NCI-H69 (cell line): ENCODE measurements around the gene RNGTT.
A peak's percentile ranks its signal among the peaks of the same experiment; 100 is the strongest.
"Not testable (repeated sequence)": the region's sequence is repeated elsewhere in the genome, so short reads cannot be mapped to it uniquely, and the experiment has no call there.

Source experiments
- DNase-seq: peaks from one replicate; lab custom pipeline; 2025; lab: John Stamatoyannopoulos, UW

RNGTT gene

DNA sequence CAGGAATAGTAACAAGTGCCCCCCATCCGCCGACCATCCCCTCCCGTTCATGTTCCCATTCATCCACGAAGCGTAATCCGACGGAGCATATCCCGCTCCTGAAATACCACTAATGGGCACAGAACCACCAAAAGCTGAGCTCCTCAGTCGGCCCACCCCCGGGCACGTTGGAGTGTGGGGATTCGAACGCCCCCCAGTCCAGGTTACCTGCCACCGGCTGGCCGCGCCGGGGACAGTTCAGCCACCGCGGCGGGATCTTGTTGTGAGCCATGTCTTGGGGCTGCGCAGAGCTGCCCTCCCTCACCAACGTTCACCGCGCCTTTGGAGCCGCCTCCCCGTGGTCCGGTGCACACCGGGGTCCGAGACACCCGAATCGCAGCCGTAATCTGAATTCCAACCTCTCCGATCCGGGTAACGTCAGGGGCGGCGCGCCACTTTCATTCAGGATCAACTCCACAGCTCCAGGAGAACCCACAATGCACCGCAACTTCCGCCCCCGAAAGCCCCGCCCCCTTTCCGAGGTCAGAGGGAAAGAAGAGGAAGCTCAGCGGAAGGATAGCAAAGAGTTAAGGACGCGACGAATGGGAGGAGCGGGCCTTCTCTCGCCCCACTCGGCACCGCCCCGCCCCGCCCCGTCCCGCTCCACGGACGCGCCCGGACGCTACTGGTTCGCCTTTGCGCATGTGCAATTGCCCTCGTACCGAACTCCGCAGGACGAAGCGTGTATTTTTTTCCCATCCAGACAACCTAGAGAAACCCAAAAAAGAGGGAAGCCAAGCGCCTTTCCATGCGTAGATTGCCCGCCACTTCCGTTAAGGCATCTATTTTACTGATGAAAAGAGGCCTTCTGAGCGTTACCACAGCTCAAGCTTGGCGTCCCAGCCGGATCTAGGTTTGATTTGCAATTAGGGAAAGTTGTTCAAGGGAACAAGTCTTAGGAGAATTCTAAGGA, at the start of gene RNGTT:
TSS of gene RNGTT (minus strand) at position 480 of the 952 bp plus-strand sequence. CDS start at position 271, 209 bp downstream.
- DNase-seq, result peak; percentile 99

DNA sequence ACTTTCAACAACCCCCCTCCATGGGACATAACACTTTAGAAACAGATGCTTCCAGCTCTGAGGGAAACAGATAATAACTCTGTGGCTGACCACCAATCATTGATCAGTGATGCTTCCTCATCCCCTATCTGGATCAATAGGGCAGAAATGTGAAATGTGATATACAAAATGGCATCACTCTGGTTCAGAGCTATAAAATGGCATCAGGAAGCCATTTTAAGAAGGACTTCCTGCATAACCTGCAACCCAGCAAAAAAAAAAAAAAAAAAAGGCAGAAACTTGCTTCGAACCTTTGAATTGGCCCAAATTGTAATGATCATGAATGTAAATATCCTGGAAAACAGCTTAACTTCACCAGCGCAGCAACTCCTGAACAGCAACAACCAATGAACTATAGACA, 48.0 kb upstream of the RNGTT start:
- no peak for DNase-seq

DNA sequence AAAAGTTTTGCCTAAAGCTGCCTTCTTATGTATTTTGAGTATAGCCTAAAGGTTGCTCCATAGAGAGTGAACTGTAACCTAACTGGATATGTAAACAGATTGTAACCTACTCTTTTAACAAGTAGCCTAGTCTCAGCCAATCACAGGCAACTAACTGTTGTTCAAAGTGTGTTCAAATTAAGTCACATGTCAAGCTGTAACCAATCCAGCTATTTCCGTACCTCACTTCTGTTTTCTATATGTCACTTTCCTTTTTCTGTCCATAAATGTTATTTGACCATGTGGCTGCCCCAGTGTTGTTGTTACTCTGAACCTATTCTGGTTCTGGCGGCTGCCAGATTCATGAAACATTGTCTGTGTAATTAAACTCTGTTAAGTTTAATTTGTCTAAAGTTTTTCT, 47.4 kb upstream of the RNGTT start:
- no peak for DNase-seq

DNA sequence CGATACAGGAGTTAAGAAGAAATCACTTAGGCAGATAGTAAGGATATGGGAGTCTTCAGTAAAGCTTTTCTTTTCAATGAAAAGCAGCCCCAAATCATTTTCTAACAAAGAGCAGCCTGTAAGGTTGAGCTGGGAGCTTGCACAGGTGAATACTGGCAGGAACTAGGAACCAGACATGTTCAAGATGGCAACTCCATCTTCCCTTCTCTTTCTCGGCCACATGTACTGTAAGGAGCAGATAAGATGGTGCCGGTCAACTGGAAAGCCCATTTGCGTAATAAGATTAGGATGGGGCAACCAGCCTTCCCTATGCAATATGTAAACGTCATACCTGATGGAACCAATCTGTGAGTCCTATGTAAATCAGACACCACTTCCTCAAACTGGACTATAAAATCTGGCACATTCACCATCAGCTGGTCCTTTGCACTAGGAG, 46.2 kb upstream of the RNGTT start:
- DNase-seq, result no peak

DNA sequence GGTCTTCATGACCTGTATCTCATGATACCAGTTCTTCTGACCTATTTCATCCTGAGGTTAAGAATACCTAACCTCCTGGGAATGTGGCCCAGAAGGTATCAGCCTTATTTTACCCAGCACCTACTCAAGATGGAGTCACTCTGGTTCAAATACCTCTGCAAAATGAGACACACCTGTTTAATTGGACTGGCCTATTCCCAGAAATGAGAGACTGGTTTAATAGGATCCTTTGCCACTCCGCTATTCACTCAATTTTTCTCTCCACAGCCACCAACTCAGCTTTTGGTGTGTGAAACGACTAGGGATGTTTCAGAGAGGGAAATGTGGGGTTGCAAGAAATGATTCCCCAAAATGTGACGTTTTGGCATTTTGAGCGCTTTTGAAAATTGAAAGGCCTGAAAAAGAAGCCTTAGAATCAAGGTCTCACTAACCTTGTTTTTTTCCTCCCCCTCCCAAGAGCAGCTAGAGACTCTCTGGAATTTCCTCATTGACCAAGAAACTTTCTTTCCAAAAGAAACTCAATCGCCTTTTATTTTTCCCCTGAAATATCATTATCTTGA, 45.5 kb upstream of the RNGTT start:
- no peak for DNase-seq

DNA sequence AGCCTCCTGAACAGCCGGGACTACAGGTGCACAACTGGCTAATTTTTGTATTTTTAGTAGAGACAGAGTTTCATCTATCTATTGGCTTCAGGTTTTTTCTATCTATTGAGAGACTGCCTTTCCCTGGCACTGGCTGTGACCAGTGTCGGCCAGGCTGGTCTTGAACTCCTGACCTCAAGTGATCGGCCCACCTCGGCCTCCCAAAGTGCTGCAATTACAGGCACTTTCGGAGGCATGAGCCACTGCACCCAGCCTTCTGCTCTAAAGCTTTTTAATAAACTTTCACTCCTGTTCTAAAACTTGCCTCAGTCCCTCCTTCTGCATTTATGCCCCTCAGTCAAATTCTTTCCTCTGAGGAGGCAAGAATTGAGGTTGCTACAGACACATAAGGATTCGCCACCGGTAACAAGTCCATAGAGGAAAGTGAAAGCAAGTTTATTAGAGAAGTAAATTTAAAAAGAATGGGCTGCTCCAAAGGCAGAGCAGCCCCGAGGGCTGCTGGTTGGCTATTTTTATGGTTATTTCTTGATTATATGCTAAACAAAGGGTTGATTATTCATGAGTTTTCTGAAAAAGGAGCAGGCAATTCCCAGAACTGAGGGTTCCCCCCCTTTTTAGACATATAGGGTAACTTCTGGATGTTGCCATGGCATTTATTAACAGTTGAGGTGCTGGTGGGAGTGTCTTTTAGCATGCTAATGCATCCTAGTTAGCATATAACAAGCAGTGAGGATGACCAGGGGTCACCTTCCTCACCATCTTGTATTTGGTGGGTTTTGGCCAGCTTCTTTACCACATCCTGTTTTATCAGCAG, 44.8 kb upstream of the RNGTT start:
- DNase-seq, result no peak

DNA sequence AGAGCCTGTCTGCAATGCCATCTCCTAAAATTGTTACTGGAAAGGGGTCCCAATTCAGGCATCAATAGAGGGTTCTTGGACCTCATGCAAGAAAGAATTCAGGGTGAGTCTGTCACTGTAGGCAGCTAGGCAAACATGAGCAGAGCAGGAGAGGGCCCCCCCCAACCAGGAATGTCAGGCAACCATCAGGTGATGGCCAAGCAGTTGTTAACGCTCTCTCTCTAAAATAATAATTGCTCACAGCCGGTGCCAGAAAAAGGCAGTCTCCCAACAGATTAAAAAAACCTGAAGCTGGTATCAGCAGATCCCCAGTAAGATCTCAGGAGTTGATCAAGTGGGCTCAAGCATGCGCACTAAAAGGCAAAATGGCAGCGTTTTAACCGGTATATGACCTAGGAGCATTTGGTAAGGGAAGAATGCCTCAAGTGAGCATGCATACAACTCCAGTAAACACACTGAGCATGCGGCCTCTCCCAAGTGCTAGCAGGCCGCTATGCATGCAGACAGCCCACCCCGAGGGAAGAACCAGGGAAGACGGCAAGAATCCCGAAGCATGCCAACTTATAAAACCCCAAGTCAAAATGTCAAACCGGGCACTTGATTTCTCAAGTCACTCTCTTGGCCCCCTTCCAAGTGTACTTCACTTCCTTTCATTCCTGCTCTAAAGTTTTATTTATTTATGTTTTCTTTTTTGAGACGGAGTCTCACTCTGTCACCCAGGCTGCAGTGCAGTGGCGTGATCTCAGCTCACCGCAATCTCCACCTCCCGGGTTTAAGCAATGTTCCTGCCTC, 44.0 kb upstream of the RNGTT start:
- peak; percentile 45 for DNase-seq

DNA sequence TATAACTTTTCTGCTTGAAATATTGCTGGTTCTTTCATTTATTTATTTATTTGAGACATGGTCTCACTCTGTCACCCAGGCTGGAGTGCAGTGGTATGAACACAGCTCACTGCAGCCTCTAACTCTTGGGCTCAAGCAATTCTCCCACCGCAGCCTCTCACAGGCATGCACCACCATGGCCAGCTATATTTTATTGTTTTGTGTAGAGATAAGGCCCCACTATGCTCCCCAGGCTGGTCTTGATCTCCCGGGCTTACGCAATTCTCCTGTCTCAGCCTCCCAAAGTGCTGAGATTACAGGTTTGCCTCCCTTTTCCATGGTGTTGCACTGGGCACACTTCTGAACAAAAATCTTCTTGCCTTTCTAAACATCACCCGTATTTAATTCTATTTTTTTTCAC, 39.1 kb upstream of the RNGTT start:
- DNase-seq, result no peak

DNA sequence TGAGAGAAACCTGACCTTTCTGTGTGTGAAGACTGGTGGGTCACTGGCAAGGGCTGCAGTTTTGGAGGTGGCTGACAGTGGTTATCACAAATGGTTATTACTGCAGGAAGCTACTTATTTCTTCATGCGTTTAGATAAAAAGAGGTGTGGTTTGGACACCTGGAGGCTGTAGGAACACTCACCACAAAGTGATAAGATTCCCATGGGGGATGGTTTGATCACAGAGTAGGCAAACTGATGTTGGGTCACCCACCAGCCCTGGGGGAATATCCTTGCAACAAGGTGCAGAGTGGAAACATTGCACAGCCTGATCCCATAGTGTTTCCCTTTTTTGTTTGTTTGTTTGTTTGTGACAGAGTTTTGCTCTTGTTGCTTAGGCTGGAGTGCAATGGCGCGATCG, 33.9 kb upstream of the RNGTT start:
- peak; percentile 11 for DNase-seq

DNA sequence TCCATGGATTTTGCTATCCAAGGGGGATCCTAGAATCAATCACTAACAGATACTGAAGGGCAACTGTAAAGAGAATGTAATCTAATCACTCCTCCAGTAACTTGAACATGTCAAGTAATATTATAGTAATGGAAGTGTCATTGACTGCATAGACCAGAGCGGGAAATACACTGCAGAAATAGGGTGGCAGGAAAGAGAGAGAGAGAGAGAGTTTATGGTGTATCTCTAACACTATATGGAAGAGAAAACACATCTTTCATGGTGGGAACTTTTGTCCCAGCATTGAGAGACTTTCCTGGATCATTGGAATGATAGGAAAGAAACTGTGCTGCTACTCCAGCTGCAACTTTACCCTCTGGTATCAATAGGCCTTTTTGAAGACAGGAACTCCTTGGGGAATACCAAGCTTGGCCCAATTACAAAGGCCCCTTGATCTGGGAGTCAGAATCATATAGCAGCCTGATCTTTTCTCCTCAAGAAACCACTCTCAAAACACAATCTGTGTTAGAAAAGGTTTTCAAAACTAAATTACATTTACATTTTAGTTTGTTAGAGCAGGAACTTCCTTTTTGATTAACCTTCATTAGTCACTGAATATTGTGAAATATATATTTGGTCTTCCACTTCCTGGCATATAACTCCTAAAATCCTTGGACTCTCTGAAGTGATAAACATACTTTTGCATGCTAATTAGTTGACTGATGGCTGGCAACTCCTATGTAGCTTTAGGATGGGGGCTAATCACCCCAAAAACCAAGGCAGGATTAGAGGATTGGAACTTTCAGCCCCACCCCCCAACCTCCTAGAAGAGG, 29.5 kb upstream of the RNGTT start:
- peak; percentile 19 for DNase-seq

DNA sequence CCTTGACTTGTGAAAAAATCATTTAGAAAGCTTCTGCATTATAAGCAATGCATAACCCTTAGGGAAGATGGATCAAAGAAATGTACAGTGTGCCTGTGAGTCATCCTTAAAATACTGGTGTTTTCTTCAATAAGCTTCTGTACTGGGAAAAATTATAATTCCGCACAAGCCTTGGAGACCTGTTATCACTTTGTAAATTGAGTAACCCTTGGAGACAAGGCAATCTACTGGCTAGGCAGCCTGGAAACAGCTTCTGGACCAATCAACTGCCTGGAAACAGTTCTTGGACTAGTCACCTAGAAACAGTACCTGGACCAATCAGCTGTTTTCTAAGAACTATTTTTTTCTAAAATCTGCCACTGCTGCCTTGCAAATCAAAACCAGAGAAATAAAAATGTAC, 25.8 kb upstream of the RNGTT start:
- peak; percentile 5 for DNase-seq

DNA sequence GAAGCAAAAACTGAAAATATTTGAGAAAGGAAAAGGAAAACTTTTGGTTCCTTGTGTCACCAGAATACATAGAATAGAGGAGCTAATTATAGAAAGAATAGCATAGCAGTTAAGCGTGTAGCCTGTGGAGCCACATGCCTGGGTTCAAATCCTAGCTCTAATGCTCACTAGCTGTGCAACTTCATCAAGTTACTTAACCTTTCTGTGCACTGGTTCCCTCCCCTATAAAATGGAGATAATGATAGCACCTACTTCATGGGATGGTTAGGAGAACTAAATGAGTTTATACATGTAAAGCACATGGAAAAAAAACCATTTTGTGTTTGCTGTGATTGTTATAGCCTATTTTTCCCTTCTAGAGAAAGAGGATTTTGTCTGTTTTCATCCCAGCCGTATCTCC, 24.5 kb upstream of the RNGTT start:
- no peak for DNase-seq

DNA sequence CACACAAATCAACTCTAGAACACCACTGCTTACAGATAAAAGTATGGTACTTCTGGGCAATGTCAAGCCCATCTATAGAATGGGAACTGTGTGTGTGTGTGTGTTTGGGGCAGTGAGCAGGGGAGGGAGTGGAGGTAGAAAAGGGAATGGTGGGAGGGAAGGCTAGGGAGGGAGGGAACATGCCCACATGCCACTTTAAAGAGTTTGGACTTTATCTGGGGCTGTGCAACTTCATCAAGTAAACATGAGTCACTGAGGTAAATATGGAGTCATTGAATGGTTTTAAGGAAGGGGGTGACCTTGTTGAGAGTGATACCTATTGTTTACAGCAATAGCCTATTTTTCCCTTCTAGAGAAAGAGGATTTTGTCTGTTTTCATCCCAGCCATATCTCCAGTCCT, 22.5 kb upstream of the RNGTT start:
- no peak for DNase-seq

DNA sequence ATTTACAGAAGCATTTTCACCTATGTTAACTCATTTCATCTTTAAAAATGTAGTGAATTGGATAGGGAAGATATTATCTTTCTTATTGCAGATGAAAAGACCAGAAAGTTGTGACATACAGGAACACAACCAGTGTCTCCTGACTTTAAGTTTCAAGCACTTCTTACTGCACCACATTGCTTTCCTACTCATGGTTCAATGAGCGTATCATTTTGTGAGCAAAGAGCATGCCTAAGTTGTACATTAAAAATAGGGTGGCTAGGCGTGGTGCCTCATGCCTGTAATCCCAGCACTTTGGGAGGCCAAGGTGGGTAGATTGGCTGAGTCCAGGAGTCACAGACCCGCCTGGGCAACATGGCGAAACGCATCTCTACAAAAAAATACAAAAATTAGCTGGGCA, 21.2 kb upstream of the RNGTT start:
- no peak for DNase-seq

DNA sequence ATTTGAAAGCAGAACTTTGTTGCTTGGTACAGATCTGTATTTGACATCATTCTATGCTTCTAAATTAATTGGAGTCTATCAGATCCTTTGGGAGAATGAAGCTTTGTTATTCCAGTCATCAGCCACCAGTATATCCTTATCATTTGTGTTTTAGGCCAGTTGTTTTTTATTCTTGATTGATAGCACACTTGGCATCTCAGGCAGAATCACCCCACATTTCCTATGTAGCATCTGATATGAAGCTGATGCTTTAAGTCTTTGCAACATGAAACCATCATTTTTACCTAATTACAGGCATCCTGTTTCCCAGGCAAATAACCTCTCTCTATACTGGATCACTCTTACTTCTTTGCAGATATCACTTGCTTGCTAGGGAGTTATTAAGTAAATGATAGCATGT, 20.7 kb upstream of the RNGTT start:
- peak; percentile 14 for DNase-seq

DNA sequence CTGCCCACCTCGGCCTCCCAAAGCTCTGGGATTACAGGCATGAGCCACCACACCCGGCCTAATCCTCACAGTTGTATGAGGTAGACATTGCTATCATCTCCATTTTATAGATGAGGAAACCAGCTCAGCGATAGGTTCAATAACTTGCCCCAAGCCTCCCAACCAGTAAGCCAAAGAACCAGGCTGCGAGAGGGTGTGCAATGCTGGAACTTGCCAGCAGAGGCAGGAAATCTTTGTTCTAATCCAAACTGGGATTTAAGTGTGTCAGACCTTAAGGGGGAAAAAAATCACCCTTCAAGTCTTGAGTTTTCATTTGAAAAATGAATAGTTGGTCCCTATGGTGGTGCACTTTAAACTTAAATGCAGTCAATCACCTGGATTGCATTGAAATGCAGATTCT, 20.1 kb upstream of the RNGTT start:
- peak; percentile 62 for DNase-seq

DNA sequence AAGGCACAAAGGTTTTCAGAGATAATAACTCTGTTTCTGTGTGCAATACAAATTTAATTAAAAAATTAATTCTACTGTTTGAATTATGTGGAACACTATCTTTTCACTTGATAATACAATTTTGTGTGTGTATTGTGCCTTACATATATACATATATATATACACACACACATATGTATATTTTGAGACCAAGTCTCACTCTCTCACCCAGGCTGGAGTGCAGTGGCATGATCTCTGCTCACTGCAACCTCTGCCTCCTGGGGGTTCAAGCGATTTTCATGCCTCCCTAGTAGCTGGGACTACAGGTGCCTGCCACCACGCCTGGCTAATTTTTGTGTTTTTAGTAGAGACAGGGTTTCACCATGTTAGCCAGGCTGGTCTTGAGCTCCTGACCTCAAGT, 19.7 kb upstream of the RNGTT start:
- DNase-seq, result not testable (repeated sequence)

DNA sequence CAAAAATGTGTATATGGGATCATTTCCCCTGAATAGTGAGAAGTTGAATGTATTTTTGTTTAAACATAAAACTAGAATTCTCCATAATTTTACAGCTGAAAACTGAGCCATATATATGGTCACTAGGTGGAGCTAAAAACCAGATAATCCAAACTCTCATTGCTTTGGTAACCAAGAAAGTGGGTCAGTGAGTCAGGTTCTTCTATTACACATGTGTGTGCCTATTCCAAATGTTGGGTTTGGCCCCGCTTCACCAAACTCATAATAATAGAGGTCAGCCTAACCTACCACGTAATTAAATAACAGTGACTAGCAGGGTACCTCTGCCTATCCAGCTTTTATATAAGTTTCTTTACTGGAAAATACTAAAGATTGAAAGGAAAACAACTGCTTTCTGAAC, 19.3 kb upstream of the RNGTT start:
- DNase-seq, result peak; percentile 80

DNA sequence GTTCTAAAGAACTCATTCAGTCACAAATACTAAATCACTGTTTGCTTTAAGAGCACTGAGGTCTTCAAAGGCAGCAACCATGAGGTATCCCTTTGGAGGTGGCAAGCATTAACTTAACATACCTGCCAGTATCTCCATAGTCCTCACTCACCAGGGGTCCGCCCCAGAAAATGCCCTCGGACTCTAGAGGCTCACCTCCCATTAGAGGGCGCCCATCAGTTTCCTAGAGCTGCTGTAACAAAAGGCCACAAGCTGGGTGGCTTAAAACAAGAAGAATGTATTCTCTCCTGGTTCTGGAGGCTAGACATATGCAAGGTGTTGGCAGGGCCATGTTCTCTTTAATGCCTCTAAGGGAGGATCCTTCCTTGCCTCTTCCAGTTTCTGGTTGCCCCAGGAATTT, 12.0 kb upstream of the RNGTT start:
- DNase-seq, result peak; percentile 50

DNA sequence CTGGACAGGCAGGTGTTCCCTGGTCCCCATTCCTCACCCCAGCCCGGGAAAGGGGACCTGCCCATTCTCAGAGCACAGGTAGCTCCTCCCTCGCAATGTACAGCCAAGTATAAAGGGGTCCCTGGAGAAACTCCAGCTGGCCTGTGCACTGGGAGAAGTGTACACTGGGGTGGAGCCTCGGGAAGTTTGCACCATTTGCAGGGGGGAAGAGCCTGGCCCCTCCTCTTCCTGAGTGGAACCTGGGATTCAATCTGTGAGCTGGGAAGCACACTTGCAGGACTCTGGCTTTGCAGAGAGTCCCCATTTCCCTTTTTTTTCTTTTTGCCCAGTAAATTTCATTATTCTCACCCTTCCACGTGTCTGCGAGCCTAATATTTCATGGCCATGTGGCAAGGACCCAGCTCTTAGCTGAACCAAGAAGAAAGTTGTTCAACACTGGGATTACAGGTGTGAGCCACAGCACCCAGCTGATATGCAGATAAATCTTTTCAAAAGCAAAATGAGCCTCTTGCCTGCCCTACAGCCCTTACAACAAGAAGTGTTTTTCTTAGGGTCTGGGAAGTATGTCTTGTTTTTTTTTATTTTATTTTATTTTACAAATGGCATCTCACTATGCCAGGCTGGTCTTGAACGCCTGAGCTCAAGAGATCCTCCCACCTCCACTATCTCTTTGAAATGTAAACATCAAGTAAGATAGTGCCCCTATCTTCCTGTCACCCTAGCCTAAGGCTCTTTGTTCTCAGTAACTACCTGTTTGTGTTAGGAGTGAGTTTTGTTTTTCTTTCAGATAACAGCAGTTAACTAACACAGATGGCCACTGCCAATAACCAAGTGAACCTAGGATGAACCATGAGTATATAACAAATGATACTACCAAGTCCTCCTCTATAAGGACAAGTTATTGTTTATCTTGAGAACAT, 9.3 kb upstream of the RNGTT start:
- DNase-seq, result peak; percentile 61
